Choroid plexus epithelial cell (primary cell): Measurements from ENCODE around the gene FXYD5.

ENCODE experiments used
- DNase-seq: peaks from one replicate; pipeline ENCODE4 v3.0.0-alpha.2; 2010; ENCODE audit warnings: low read depth
- H3K4me3 ChIP-seq: 2 replicates; pipeline ENCODE4 v1.5.1; 2011; ENCODE audit warnings: low read depth, mild to moderate bottlenecking, control low read depth, low read length, moderate library complexity
- CTCF ChIP-seq: conservative IDR thresholded peaks from 2 replicates; pipeline ENCODE4 v1.5.1; 2011; ENCODE audit warnings: low read depth, mild to moderate bottlenecking, control low read depth, inconsistent platforms, low read length, moderate library complexity

The FXYD5 gene

GRCh38 chr19:35140207-35140961 is 14.2 kb upstream of the FXYD5 start:
- TF ChIP-seq CTCF = no peak
- no peak for DNase-seq
- no peak overlapping the region for H3K4me3 ChIP-seq

GRCh38 chr19:35140962-35141836 is 13.3 kb upstream of the FXYD5 start:
- DNase-seq = peak; percentile 92
- TF ChIP-seq CTCF = peak; percentile 65
- peak overlapping the region; percentile 14 for H3K4me3 ChIP-seq

GRCh38 chr19:35141837-35142605 is 12.5 kb upstream of the FXYD5 start:
- no peak overlapping the region for H3K4me3 ChIP-seq
- no peak for TF ChIP-seq CTCF

GRCh38 chr19:35142606-35143230 is 11.8 kb upstream of the FXYD5 start:
- DNase-seq = peak; percentile 40
- H3K4me3 ChIP-seq = no peak overlapping the region
- peak; percentile 53 for TF ChIP-seq CTCF

More at GRCh38 chr19:35141837-35142605, 12.5 kb upstream of the FXYD5 start:
- DNase-seq = no peak

- DNase-seq = no peak
- H3K4me3 ChIP-seq = no peak within 1 kb of the TSS
- TF ChIP-seq CTCF = no peak
Measured at GRCh38 chr19:35143231-35143715, 11.3 kb upstream of the FXYD5 start, which contains the start of gene FXYD7. TSS of gene FXYD7 (plus strand) at chr19:35143255. CDS start at chr19:35143334, 79 bp downstream.

- H3K4me3 ChIP-seq = no peak overlapping the region
- no peak for DNase-seq
Measured at GRCh38 chr19:35143818-35144217, 10.7 kb upstream of the FXYD5 start.

More at GRCh38 chr19:35143818-35144217, 10.7 kb upstream of the FXYD5 start:
- no peak for TF ChIP-seq CTCF
